Liver (tissue), 9 donors: ENCODE data around the gene MCU. TPM values are rescaled to one million over a fixed set of nuclear protein-coding genes. Genes with fewer than 3 reads are reported as not detected.

Source experiments
- DNase-seq: peaks from one replicate; pipeline ENCODE4 v3.0.0-alpha.2; 2017; ENCODE audit warnings: low spot score
- H3K27ac ChIP-seq, 2 donors: one replicate each; pipeline ENCODE4 v1.7.0; 2013; ENCODE audit warnings: inconsistent platforms in 2 of 2, low read length in 2 of 2, control low read depth in 1 of 2, low read depth in 1 of 2, mild to moderate bottlenecking in 1 of 2
- H3K27me3 ChIP-seq, 4 donors: one replicate each; pipeline versions ENCODE4 v1.6.1 to v1.7.0; 2013; ENCODE audit warnings: low read length in 3 of 4, inconsistent platforms in 1 of 4, mild to moderate bottlenecking in 1 of 4, moderate library complexity in 1 of 4; ENCODE audit not compliant: control insufficient read depth in 4 of 4, insufficient read depth in 4 of 4
- H3K36me3 ChIP-seq, 4 donors: one replicate each; pipeline versions ENCODE4 v1.6.1 to v1.7.0; 2013; ENCODE audit warnings: low read length in 3 of 4, mild to moderate bottlenecking in 3 of 4, low read depth in 1 of 4, moderate library complexity in 1 of 4; ENCODE audit not compliant: control insufficient read depth in 4 of 4, insufficient read depth in 3 of 4
- H3K4me1 ChIP-seq, 4 donors: one replicate each; pipeline versions ENCODE4 v1.6.1 to v1.7.0; 2013; ENCODE audit warnings: low read length in 3 of 4, mild to moderate bottlenecking in 3 of 4, moderate library complexity in 1 of 4; ENCODE audit not compliant: control insufficient read depth in 4 of 4, insufficient read depth in 4 of 4
- H3K4me3 ChIP-seq, 3 donors: one replicate each; pipeline versions ENCODE4 v1.6.1 to v1.7.0; 2013; ENCODE audit warnings: low read length in 3 of 3, control low read depth in 1 of 3, low read depth in 1 of 3, mild to moderate bottlenecking in 1 of 3
- H3K9ac ChIP-seq, 2 donors: one replicate each; pipeline ENCODE4 v1.7.0; 2013; ENCODE audit warnings: low read length in 2 of 2, mild to moderate bottlenecking in 2 of 2, moderate library complexity in 2 of 2, control low read depth in 1 of 2, low read depth in 1 of 2
- H3K9me3 ChIP-seq, 4 donors: one replicate each; pipeline versions ENCODE4 v1.6.1 to v1.7.0; 2013; ENCODE audit warnings: low read length in 3 of 4; ENCODE audit not compliant: control insufficient read depth in 4 of 4
- ATF3 ChIP-seq: IDR thresholded peaks from 2 replicates; pipeline ENCODE4 v1.6.1; 2016; ENCODE audit warnings: antibody characterized with exemption
- CTCF ChIP-seq: fragments of 150-350 bp; IDR thresholded peaks from 2 replicates; pipeline ENCODE4 v1.5.1; 2017; ENCODE audit warnings: improper control_type of control experiment, low read depth, low read length; ENCODE audit not compliant: missing input control
- EGR1 ChIP-seq, 2 donors: IDR thresholded peaks; 2 replicates each; pipeline ENCODE4 v1.6.1; 2016 to 2018; ENCODE audit warnings: antibody characterized with exemption in 2 of 2, low read depth in 2 of 2
- FOXA1 ChIP-seq: IDR thresholded peaks from 2 replicates; pipeline ENCODE4 v1.6.1; 2016; ENCODE audit warnings: antibody characterized with exemption
- FOXA2 ChIP-seq: IDR thresholded peaks from 2 replicates; pipeline ENCODE4 v1.6.1; 2016; ENCODE audit warnings: antibody characterized with exemption
- HNF4A ChIP-seq, 2 donors: conservative IDR thresholded peaks; 2 replicates each; pipeline ENCODE4 v1.6.1; 2016; ENCODE audit warnings: antibody characterized with exemption in 2 of 2, mild to moderate bottlenecking in 2 of 2
- HNF4G ChIP-seq: IDR thresholded peaks from 2 replicates; pipeline ENCODE4 v1.6.1; 2016; ENCODE audit warnings: antibody characterized with exemption
- JUND ChIP-seq, 2 donors: IDR thresholded peaks; 2 replicates each; pipeline ENCODE4 v1.6.1; 2016; ENCODE audit warnings: antibody characterized with exemption in 2 of 2
- MAX ChIP-seq: IDR thresholded peaks from 2 replicates; pipeline ENCODE4 v1.6.1; 2016; ENCODE audit warnings: antibody characterized with exemption
- NR2F2 ChIP-seq: IDR thresholded peaks from 2 replicates; pipeline ENCODE4 v1.6.1; 2016; ENCODE audit warnings: antibody characterized with exemption
- RAD21 ChIP-seq, 2 donors: IDR thresholded peaks; 2 replicates each; pipeline ENCODE4 v1.6.1; 2016; ENCODE audit warnings: antibody characterized with exemption in 2 of 2, mild to moderate bottlenecking in 2 of 2
- REST ChIP-seq: IDR thresholded peaks from 2 replicates; pipeline ENCODE4 v1.6.1; 2016; ENCODE audit warnings: antibody characterized with exemption, mild to moderate bottlenecking
- RXRA ChIP-seq, 2 donors: IDR thresholded peaks; 2 replicates each; pipeline ENCODE4 v1.6.1; 2017 to 2018; ENCODE audit warnings: antibody characterized with exemption in 2 of 2, mild to moderate bottlenecking in 1 of 2
- SP1 ChIP-seq: IDR thresholded peaks from 2 replicates; pipeline ENCODE4 v1.6.1; 2018; ENCODE audit warnings: antibody characterized with exemption, mild to moderate bottlenecking
- TAF1 ChIP-seq: conservative IDR thresholded peaks from 2 replicates; pipeline ENCODE4 v1.6.1; 2016; ENCODE audit warnings: antibody characterized with exemption, mild to moderate bottlenecking
- YY1 ChIP-seq: IDR thresholded peaks from 2 replicates; pipeline ENCODE4 v1.6.1; 2016; ENCODE audit warnings: antibody characterized with exemption, mild to moderate bottlenecking
- ZBTB33 ChIP-seq: IDR thresholded peaks from 2 replicates; pipeline ENCODE4 v1.6.1; 2016; ENCODE audit warnings: antibody characterized with exemption
- WGBS: extraction: QIAGEN DNeasy Blood & Tissue Kit; methylation state at CpG from one replicate; pipeline ENCODE4 v1.1.7; 2013; 5-methylcytosine and 5-hydroxymethylcytosine counted together
- polyA plus RNA-seq, 2 donors: library from polyadenylated mRNA; stranded (reverse) in 1 of 2; unstranded in 1 of 2; fragments of 200-250 nt in 1 of 2; fragments of >200 nt in 1 of 2; fragmentation: Nextera tagmentation in 1 of 2; extraction: Ambion mirVana in 1 of 2; gene quantifications; one replicate each; pipeline versions ENCODE4 v1.2.1 to v1.2.3, GENCODE V29; 2013 to 2015
- total RNA-seq, 2 donors: library from RNA; depleted of rRNA; stranded (reverse); fragments of >200 nt; gene quantifications; one replicate each; pipeline ENCODE4 v1.2.3, GENCODE V29; 2014
- donor health status: healthy.
- donor health status: healthy.
- donor health status: healthy.
- donor health status: healthy.
- donor health status: healthy.

MCU gene
- total and polyA plus RNA-seq, 4 donors = 6.4 to 13.0 (median 8.8) TPM

GRCh38 chr10:72802763-72803505 is 111.0 kb downstream of the MCU start:
- TF ChIP-seq RAD21 (IDR thresholded peaks at IDR 0.05) (no peak), FOXA1 (no peak), MAX (no peak), ZBTB33 (no peak), HNF4G (no peak), EGR1 (IDR thresholded peaks at IDR 0.05; ENCODE audit: low read depth in 2 of 2) (no peak), FOXA2 (no peak), SP1 (no peak), REST (no peak), HNF4A (conservative IDR thresholded peaks at IDR 0.05) (no peak), RXRA (IDR thresholded peaks at IDR 0.05) (no peak), TAF1 (no peak), YY1 (no peak), JUND (IDR thresholded peaks at IDR 0.05) (no peak), ATF3 (no peak), CTCF (no peak), NR2F2 (no peak)
- H3K9me3 ChIP-seq = no peaks in the 10 kb centered on the region
- no peak overlapping the region for H3K27ac ChIP-seq
- H3K36me3 ChIP-seq = no peaks in the 10 kb centered on the region
- 83% methylated on average over 4 of the region's 4 CpGs for WGBS
- H3K4me3 ChIP-seq = no peak overlapping the region
- no peak overlapping the region for H3K9ac ChIP-seq
- H3K4me1 ChIP-seq = no peaks in the 10 kb centered on the region
- no peaks in the 10 kb centered on the region for H3K27me3 ChIP-seq
- DNase-seq = no peak
